A673 (cell line): ENCODE results near the gene MAEA. TPM values are rescaled to one million over a fixed set of nuclear protein-coding genes. Genes with fewer than 3 reads are reported as not detected.

ENCODE experiments used
- BruUV-seq: library from RNA; stranded (reverse); fragments of 400-500 nt; replicated peaks from 2 replicates; lab custom pipeline; 2021; lab: Mats Ljungman, UMichigan
- CTCF ChIA-PET: fragments of 300-600 bp; sonication (Branson Sonifier 250); formaldehyde crosslinking; loops from one replicate; lab custom pipeline; 2022; ENCODE audit warnings: antibody characterized with exemption; lab: Charles Lee
- POLR2A ChIA-PET: fragments of 300-600 bp; sonication (Branson Sonifier 250); formaldehyde crosslinking; loops from one replicate; lab custom pipeline; 2022; ENCODE audit warnings: antibody characterized with exemption; ENCODE audit not compliant: low non-redundant PET; lab: Charles Lee
- DNase-seq: peaks from one replicate; pipeline ENCODE4 v3.0.0-alpha.2; 2015; ENCODE audit warnings: low spot score
- H3K27ac ChIP-seq: fragments of 200-600 bp; sonication (generic); 2 replicates; pipeline ENCODE4 v1.5.1; 2016; ENCODE audit warnings: mixed run types, low read depth, mild to moderate bottlenecking, mixed read lengths, antibody characterized with exemption, low read length; ENCODE audit not compliant: poor library complexity, severe bottlenecking
- H3K27me3 ChIP-seq: fragments of 200-600 bp; sonication (generic); replicated peaks from 2 replicates; pipeline ENCODE4 v1.6.1; 2017; ENCODE audit warnings: mixed run types, low read depth, mild to moderate bottlenecking, mixed read lengths, antibody characterized with exemption, low read length; ENCODE audit not compliant: insufficient read depth, poor library complexity
- H3K36me3 ChIP-seq: fragments of 200-600 bp; sonication (generic); 2 replicates; pipeline ENCODE4 v1.6.1; 2016; ENCODE audit warnings: mixed run types, mild to moderate bottlenecking, mixed read lengths, antibody characterized with exemption, low read length; ENCODE audit not compliant: insufficient read depth, poor library complexity, severe bottlenecking
- H3K4me1 ChIP-seq: fragments of 200-600 bp; sonication (generic); 2 replicates; pipeline ENCODE4 v1.6.1; 2017; ENCODE audit warnings: mixed run types, mild to moderate bottlenecking, mixed read lengths, antibody characterized with exemption, low read length; ENCODE audit not compliant: insufficient read depth, poor library complexity, severe bottlenecking
- H3K4me3 ChIP-seq: fragments of 200-600 bp; sonication (generic); 2 replicates; pipeline ENCODE4 v1.5.1; 2016; ENCODE audit warnings: low read depth, mixed run types, mild to moderate bottlenecking, mixed read lengths, low read length; ENCODE audit not compliant: poor library complexity, severe bottlenecking
- H3K9me3 ChIP-seq: fragments of 200-600 bp; sonication (generic); 2 replicates; pipeline ENCODE4 v1.6.1; 2016; ENCODE audit warnings: mixed run types, low read depth, mild to moderate bottlenecking, mixed read lengths, antibody characterized with exemption, low read length; ENCODE audit not compliant: poor library complexity, severe bottlenecking
- EZH2 ChIP-seq: fragments of 200-600 bp; sonication (generic); IDR thresholded peaks from 2 replicates; pipeline ENCODE4 v1.6.1; 2017; ENCODE audit warnings: borderline replicate concordance, low read depth, mild to moderate bottlenecking, mixed read lengths, antibody characterized with exemption, low read length; ENCODE audit not compliant: poor library complexity, severe bottlenecking
- intact Hi-C: fragments of 100-400 bp; cut with micrococcal nuclease; formaldehyde crosslinking; loops from one replicate; pipeline ENCODE4 v1.10.0; 2022; ENCODE audit not compliant: unreplicated experiment
- total RNA-seq: library from RNA; stranded (reverse); gene quantifications from 2 replicates; pipeline ENCODE4 v1.2.3, GENCODE V29; 2021
- TF ChIP-seq, protein P1 (sequence below): fragments of 300-800, 200-600 bp; sonication (generic); conservative IDR thresholded peaks from 2 replicates; pipeline ENCODE4 v1.5.1; 2017; ENCODE audit warnings: low read depth, mild to moderate bottlenecking, antibody characterized with exemption, low read length, moderate library complexity, mixed read lengths

The MAEA gene
- total RNA-seq, 1 experiment from 2014 or later = 87.0 TPM

DNA sequence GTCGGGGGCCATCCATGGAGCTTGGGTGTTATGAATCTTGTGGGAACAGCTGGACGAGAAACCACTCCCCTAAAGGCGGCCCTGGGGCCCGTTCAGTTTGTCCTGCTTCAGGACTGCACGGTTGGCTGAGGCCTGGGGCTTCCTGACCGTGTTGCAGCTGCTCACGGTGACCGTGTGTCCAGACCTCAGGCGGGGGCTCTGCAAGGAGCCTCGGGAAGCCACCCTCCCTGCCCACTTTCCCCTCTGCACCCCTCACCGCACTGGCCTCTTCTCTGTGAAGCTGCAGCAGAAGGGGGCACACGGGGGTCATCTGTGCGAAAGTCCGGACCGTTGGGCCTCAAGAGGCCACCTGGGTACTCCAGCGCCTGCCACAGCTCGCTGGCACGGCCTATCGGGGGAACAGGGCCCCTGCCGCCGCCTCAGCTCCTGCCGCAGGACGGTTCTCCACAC, 86.7 kb downstream of the MAEA start:
- H3K36me3 ChIP-seq = no peaks in the 10 kb centered on the region
- H3K4me1 ChIP-seq = no peaks in the 10 kb centered on the region
- CTCF ChIA-PET = no interaction called here
- H3K27me3 ChIP-seq = no peaks in the 10 kb centered on the region
- no TSS peak for BruUV-seq
- intact Hi-C loops = no loop called here
- POLR2A ChIA-PET = no interaction called here
- no peak for TF ChIP-seq EZH2
- TF ChIP-seq, protein P1, sequence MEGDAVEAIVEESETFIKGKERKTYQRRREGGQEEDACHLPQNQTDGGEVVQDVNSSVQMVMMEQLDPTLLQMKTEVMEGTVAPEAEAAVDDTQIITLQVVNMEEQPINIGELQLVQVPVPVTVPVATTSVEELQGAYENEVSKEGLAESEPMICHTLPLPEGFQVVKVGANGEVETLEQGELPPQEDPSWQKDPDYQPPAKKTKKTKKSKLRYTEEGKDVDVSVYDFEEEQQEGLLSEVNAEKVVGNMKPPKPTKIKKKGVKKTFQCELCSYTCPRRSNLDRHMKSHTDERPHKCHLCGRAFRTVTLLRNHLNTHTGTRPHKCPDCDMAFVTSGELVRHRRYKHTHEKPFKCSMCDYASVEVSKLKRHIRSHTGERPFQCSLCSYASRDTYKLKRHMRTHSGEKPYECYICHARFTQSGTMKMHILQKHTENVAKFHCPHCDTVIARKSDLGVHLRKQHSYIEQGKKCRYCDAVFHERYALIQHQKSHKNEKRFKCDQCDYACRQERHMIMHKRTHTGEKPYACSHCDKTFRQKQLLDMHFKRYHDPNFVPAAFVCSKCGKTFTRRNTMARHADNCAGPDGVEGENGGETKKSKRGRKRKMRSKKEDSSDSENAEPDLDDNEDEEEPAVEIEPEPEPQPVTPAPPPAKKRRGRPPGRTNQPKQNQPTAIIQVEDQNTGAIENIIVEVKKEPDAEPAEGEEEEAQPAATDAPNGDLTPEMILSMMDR = no peak
- H3K27ac ChIP-seq = no peak overlapping the region
- no peak overlapping the region for H3K4me3 ChIP-seq
- DNase-seq = no peak
- no peaks in the 10 kb centered on the region for H3K9me3 ChIP-seq

- no peaks in the 10 kb centered on the region for H3K27me3 ChIP-seq
- BruUV-seq = no TSS peak
- H3K27ac ChIP-seq = no peak overlapping the region
- ChIA-PET CTCF (no interaction called here), POLR2A (no interaction called here)
- no peak for DNase-seq
- H3K4me3 ChIP-seq = no peak overlapping the region
- no peaks in the 10 kb centered on the region for H3K36me3 ChIP-seq
- TF ChIP-seq, protein P1 = no peak
- TF ChIP-seq EZH2 = no peak
- intact Hi-C loops = no loop called here
- no peaks in the 10 kb centered on the region for H3K9me3 ChIP-seq
- no peaks in the 10 kb centered on the region for H3K4me1 ChIP-seq
Measured at GRCh38 chr4:1376841-1377605, 87.3 kb downstream of the MAEA start.

- TF ChIP-seq, protein P1 = no peak
- no peak for TF ChIP-seq EZH2
- no peaks in the 10 kb centered on the region for H3K36me3 ChIP-seq
- H3K4me1 ChIP-seq = no peaks in the 10 kb centered on the region
- BruUV-seq = no TSS peak
- H3K9me3 ChIP-seq = no peaks in the 10 kb centered on the region
- intact Hi-C loops = no loop called here
- no peaks in the 10 kb centered on the region for H3K27me3 ChIP-seq
- ChIA-PET CTCF (no interaction called here), POLR2A (no interaction called here)
- no peak overlapping the region for H3K4me3 ChIP-seq
- no peak for DNase-seq
- no peak overlapping the region for H3K27ac ChIP-seq
Measured at GRCh38 chr4:1377606-1378261, 88.0 kb downstream of the MAEA start.
